Measurements from ENCODE around the gene ADAM19.

DNA sequence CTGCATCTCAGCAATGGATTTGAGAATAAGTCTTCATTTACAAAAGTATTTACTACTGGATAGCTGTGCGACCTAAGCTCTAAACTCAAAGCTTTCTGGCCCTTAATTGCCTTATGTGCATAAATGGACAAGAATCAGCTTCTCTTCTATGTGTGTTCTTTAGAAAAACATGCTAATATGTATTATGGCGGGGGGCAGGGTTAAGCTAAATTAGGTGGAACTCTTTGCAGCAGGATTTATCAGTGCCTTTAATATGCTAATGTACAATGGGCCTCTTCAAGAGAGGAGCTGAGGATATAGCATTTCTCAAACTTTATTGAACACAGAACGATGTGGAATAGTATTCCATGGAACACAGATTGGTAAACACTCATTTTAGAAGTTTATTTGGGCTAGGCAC is 125.6 kb downstream of the ADAM19 start:
- TF ChIP-seq, protein P1, sequence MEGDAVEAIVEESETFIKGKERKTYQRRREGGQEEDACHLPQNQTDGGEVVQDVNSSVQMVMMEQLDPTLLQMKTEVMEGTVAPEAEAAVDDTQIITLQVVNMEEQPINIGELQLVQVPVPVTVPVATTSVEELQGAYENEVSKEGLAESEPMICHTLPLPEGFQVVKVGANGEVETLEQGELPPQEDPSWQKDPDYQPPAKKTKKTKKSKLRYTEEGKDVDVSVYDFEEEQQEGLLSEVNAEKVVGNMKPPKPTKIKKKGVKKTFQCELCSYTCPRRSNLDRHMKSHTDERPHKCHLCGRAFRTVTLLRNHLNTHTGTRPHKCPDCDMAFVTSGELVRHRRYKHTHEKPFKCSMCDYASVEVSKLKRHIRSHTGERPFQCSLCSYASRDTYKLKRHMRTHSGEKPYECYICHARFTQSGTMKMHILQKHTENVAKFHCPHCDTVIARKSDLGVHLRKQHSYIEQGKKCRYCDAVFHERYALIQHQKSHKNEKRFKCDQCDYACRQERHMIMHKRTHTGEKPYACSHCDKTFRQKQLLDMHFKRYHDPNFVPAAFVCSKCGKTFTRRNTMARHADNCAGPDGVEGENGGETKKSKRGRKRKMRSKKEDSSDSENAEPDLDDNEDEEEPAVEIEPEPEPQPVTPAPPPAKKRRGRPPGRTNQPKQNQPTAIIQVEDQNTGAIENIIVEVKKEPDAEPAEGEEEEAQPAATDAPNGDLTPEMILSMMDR (IDR thresholded peaks at IDR 0.05; ENCODE audit: poor library complexity, severe bottlenecking): no peak
- TF ChIP-seq EP300 (conservative IDR thresholded peaks at IDR 0.05; ENCODE audit: poor library complexity, severe bottlenecking): no peak
- no peak for TF ChIP-seq POLR2AphosphoS5 (IDR thresholded peaks at IDR 0.05)
- no peak for TF ChIP-seq EZH2 (IDR thresholded peaks at IDR 0.05; ENCODE audit: borderline replicate concordance, insufficient read depth, low read length, poor library complexity, severe bottlenecking)
- no peak for TF ChIP-seq TAF1 (IDR thresholded peaks at IDR 0.05; ENCODE audit: low read depth)
- TF ChIP-seq SMC3 (conservative IDR thresholded peaks at IDR 0.05; ENCODE audit: poor library complexity): no peak
- TF ChIP-seq RAD21 (conservative IDR thresholded peaks at IDR 0.05): no peak
